ENCODE data around the gene CCDC126. TPM values are rescaled to one million over a fixed set of nuclear protein-coding genes. Genes with fewer than 3 reads are reported as not detected.

Gene CCDC126
- polyA plus RNA-seq, 3 donors: 3.5 to 20.1 (median 17.4) TPM

GRCh38 chr7:23685731-23686130 lies 88.5 kb downstream of the CCDC126 start:
- Histone ChIP-seq H4K20me1 (ENCODE audit: insufficient read depth, low read length) (no peaks in the 10 kb centered on the region), H3K4me3 (replicated peaks in 1 of 3; ENCODE audit: low read depth in 2 of 3, low read length in 3 of 3) (no peak overlapping the region), H3K36me3 (replicated peaks in 1 of 2; ENCODE audit: control insufficient read depth in 1 of 2, insufficient read depth in 2 of 2, low read length in 2 of 2) (peaks cover 0 to 7% of the 10 kb centered on the region in 2 donors), H3K9ac (ENCODE audit: insufficient read depth, low read length, poor library complexity, severe bottlenecking) (no peak overlapping the region), H2AFZ (ENCODE audit: insufficient read depth, low read depth, low read length, poor library complexity, severe bottlenecking) (no peak overlapping the region), H3K27me3 (ENCODE audit: control insufficient read depth in 2 of 2, insufficient read depth in 2 of 2, low read length in 2 of 2) (no peaks in the 10 kb centered on the region), H3K9me3 (replicated peaks in 1 of 2; ENCODE audit: control insufficient read depth in 1 of 2, insufficient read depth in 1 of 2, low read length in 2 of 2) (no peaks in the 10 kb centered on the region), H3K4me1 (ENCODE audit: control insufficient read depth in 1 of 2, insufficient read depth in 2 of 2, low read length in 2 of 2) (peaks cover 5 to 7% of the 10 kb centered on the region in 2 donors), H3K4me2 (replicated peaks; ENCODE audit: extremely low read depth, low read length, poor library complexity, severe bottlenecking) (no peak overlapping the region), H3K79me2 (ENCODE audit: insufficient read depth, low read length) (no peaks in the 10 kb centered on the region), H3K27ac (ENCODE audit: low read depth in 1 of 2, low read length in 2 of 2) (no peak overlapping the region)
- Mint-ChIP-seq H3K4me3 (no peak overlapping the region), H3K9me3 (no peaks in the 10 kb centered on the region), H3K36me3 (peaks cover 10 to 16% of the 10 kb centered on the region in 2 donors), H3K4me1 (peaks cover 7% of the 10 kb centered on the region), H3K27me3 (ENCODE audit: low read depth in 3 of 3) (peaks cover 0 to 1% (median under 1%) of the 10 kb centered on the region in 3 donors), H3K27ac (no peak overlapping the region)
- intact Hi-C loops (cut with micrococcal nuclease): loop anchor here in 1 of 2 donors (10.0 kb wide), 1 partner anchor 81 kb away; no protein-coding TSS in a partner anchor
- WGBS (ENCODE audit: insufficient coverage): 100% methylated on average over 1 of the region's 3 CpGs
- TF ChIP-seq CTCF (IDR thresholded peaks at IDR 0.05): no peak
- no peak for DNase-seq

GRCh38 chr7:23687011-23687410 lies 89.8 kb downstream of the CCDC126 start:
- no peak overlapping the region for H3K4me2 ChIP-seq (replicated peaks; ENCODE audit: extremely low read depth, low read length, poor library complexity, severe bottlenecking)
- WGBS (ENCODE audit: insufficient coverage): 100% methylated on average over 1 of the region's 2 CpGs

More at GRCh38 chr7:23687011-23687410, 89.8 kb downstream of the CCDC126 start:
- no peaks in the 10 kb centered on the region for H3K9me3 Mint-ChIP-seq
- Histone ChIP-seq H3K27me3 (ENCODE audit: control insufficient read depth in 2 of 2, insufficient read depth in 2 of 2, low read length in 2 of 2) (no peaks in the 10 kb centered on the region), H3K4me3 (replicated peaks in 1 of 3; ENCODE audit: low read depth in 2 of 3, low read length in 3 of 3) (no peak overlapping the region), H2AFZ (ENCODE audit: insufficient read depth, low read depth, low read length, poor library complexity, severe bottlenecking) (no peak overlapping the region), H3K9ac (ENCODE audit: insufficient read depth, low read length, poor library complexity, severe bottlenecking) (no peak overlapping the region), H3K4me1 (ENCODE audit: control insufficient read depth in 1 of 2, insufficient read depth in 2 of 2, low read length in 2 of 2) (no peaks in the 10 kb centered on the region), H3K79me2 (ENCODE audit: insufficient read depth, low read length) (no peaks in the 10 kb centered on the region), H3K36me3 (replicated peaks in 1 of 2; ENCODE audit: control insufficient read depth in 1 of 2, insufficient read depth in 2 of 2, low read length in 2 of 2) (peaks cover 0 to 15% of the 10 kb centered on the region in 2 donors), H3K9me3 (replicated peaks in 1 of 2; ENCODE audit: control insufficient read depth in 1 of 2, insufficient read depth in 1 of 2, low read length in 2 of 2) (no peaks in the 10 kb centered on the region), H3K27ac (ENCODE audit: low read depth in 1 of 2, low read length in 2 of 2) (no peak overlapping the region), H4K20me1 (ENCODE audit: insufficient read depth, low read length) (no peaks in the 10 kb centered on the region)
- no peak overlapping the region for H3K27ac Mint-ChIP-seq
- H3K27me3 Mint-ChIP-seq (ENCODE audit: low read depth in 3 of 3): peaks cover 0 to 2% (median 0%) of the 10 kb centered on the region in 3 donors
- no peak for TF ChIP-seq CTCF (IDR thresholded peaks at IDR 0.05)
- H3K4me3 Mint-ChIP-seq: no peak overlapping the region
- DNase-seq: no peak
- peaks cover 18 to 23% of the 10 kb centered on the region in 2 donors for H3K36me3 Mint-ChIP-seq
- H3K4me1 Mint-ChIP-seq: peaks cover 2% of the 10 kb centered on the region
- intact Hi-C loops (cut with micrococcal nuclease): loop anchor here in 1 of 2 donors (10.0 kb wide), 1 partner anchor 82 kb away; no protein-coding TSS in a partner anchor
